K562 (cell line): ENCODE results near the gene FBXO36. TPM values are rescaled to one million over a fixed set of nuclear protein-coding genes. Genes with fewer than 3 reads are reported as not detected.
A peak's percentile ranks its signal among the peaks of the same experiment; 100 is the strongest.

ENCODE experiments used
- ARNT ChIP-seq, 2 experiments: fragments of 450-650 bp; IDR thresholded peaks; 2 replicates each; pipeline ENCODE4 v1.6.1; 2016; ENCODE audit warnings: mild to moderate bottlenecking in 1 of 2
- CAMTA2 ChIP-seq: fragments of 250-450 bp; sonication (Bioruptor Pico); conservative IDR thresholded peaks from 2 replicates; pipeline ENCODE4 v1.5.1; 2022
- CBFA2T2 ChIP-seq: fragments of 450-650 bp; conservative IDR thresholded peaks from 2 replicates; pipeline ENCODE4 v1.6.1; 2017; ENCODE audit warnings: mild to moderate bottlenecking
- CEBPB ChIP-seq: fragments of 450-650 bp; IDR thresholded peaks from 2 replicates; pipeline ENCODE4 v1.6.1; 2016; ENCODE audit warnings: missing genetic modification characterization, missing compliant biosample characterization
- HNRNPK ChIP-seq: fragments of 200-400 bp; formaldehyde crosslinking; IDR thresholded peaks from one replicate; pipeline ENCODE4 v1.6.1; 2018; ENCODE audit warnings: mild to moderate bottlenecking, low read depth, low read length; ENCODE audit not compliant: poor library complexity, severe bottlenecking
- MGA ChIP-seq: fragments of 450-650 bp; IDR thresholded peaks from 2 replicates; pipeline ENCODE4 v1.6.1; 2016; ENCODE audit warnings: mild to moderate bottlenecking, moderate library complexity
- MYNN ChIP-seq, 2 experiments: sonication (generic); formaldehyde crosslinking in 1 of 2; IDR thresholded peaks; 2 replicates each; pipeline versions ENCODE4 v1.5.0 to v1.6.1; 2016 to 2020; ENCODE audit warnings: antibody characterized with exemption in 1 of 2, missing genetic modification reagents in 1 of 2
- NCOR1 ChIP-seq: fragments of 450-650 bp; IDR thresholded peaks from 2 replicates; pipeline ENCODE4 v1.6.1; 2016; ENCODE audit warnings: mild to moderate bottlenecking, moderate library complexity
- PCBP1 ChIP-seq: fragments of 200-400 bp; formaldehyde crosslinking; IDR thresholded peaks from 2 replicates; pipeline ENCODE4 v1.6.1; 2018; ENCODE audit warnings: mild to moderate bottlenecking, low read depth, low read length; ENCODE audit not compliant: poor library complexity, severe bottlenecking
- POU5F1 ChIP-seq: fragments of 150-350 bp; IDR thresholded peaks from 2 replicates; pipeline ENCODE4 v1.6.1; 2014; ENCODE audit warnings: borderline replicate concordance, low read length, low read depth, mild to moderate bottlenecking; ENCODE audit not compliant: partially characterized antibody
- PREB ChIP-seq: sonication (generic); formaldehyde crosslinking; IDR thresholded peaks from 2 replicates; pipeline ENCODE4 v1.8.1; 2023; ENCODE audit warnings: mild to moderate bottlenecking, missing genetic modification reagents
- RB1 ChIP-seq: fragments of 450-650 bp; IDR thresholded peaks from 2 replicates; pipeline ENCODE4 v1.6.1; 2017; ENCODE audit warnings: low read depth, mild to moderate bottlenecking
- TRIM24 ChIP-seq, 2 experiments: fragments of 450-650 bp; IDR thresholded peaks; 2 replicates each; pipeline ENCODE4 v1.6.1; 2016
- XRCC3 ChIP-seq: fragments of 450-650 bp; IDR thresholded peaks from 2 replicates; pipeline ENCODE4 v1.6.1; 2017; ENCODE audit warnings: mild to moderate bottlenecking, moderate library complexity
- ZNF41 ChIP-seq: fragments of 250-450 bp; sonication (Bioruptor Pico); conservative IDR thresholded peaks from 2 replicates; pipeline ENCODE4 v1.4.0; 2020; ENCODE audit warnings: mild to moderate bottlenecking
- polyA plus RNA-seq, 8 experiments: library from polyadenylated mRNA; depleted of rRNA in 4 of 8; stranded (reverse) in 5 of 8; unstranded in 3 of 8; fragments of >200 nt; fragmentation: Nextera tagmentation in 2 of 8; fragmentation: Illumina TruSeq in 1 of 8; extraction: Ambion mirVana in 2 of 8; extraction: Trizol in 1 of 8; gene quantifications; 2 replicates each; pipeline versions ENCODE4 v1.2.1 to v1.2.3, GENCODE V29; 2011 to 2014; ENCODE audit warnings: inconsistent platforms in 1 of 8, missing spikeins in 1 of 8
- total RNA-seq, 7 experiments: library from RNA; depleted of rRNA in 6 of 7; stranded (reverse); fragments of >200 nt in 6 of 7; fragmentation: Illumina TruSeq in 2 of 7; extraction: Trizol in 2 of 7; gene quantifications; 2 replicates each; pipeline versions ENCODE4 v1.2.1 to v1.2.3, GENCODE V29; 2011 to 2021; ENCODE audit warnings: low replicate concordance in 1 of 7

Gene FBXO36
- total and polyA plus RNA-seq, 9 of the 15 experiments (the other 6 are each of a cell fraction or from before 2014, with no cell fraction given) = 0.40 to 0.91 (median 0.58) TPM

GRCh38 chr2:230012267-230012884 is 90.1 kb downstream of the FBXO36 start (continued):
- TF ChIP-seq CAMTA2 (CRISPR knock-in tag) = no peak
- TF ChIP-seq MYNN (IDR thresholded peaks at IDR 0.05) = no peak
- TF ChIP-seq MYNN (CRISPR knock-in tag; IDR thresholded peaks at IDR 0.05) = no peak
- no peak for TF ChIP-seq RB1
- no peak for TF ChIP-seq HNRNPK
- no peak for TF ChIP-seq ARNT (IDR thresholded peaks at IDR 0.05)
- no peak for TF ChIP-seq ZNF41
- TF ChIP-seq POU5F1 = no peak
- TF ChIP-seq NCOR1 = peak; percentile 59
- TF ChIP-seq MGA = peak; percentile 74
- TF ChIP-seq CBFA2T2 = peak; percentile 69
- TF ChIP-seq PCBP1 = no peak
- TF ChIP-seq XRCC3 = no peak
- peak; percentile 32; the same call in 1 of the 2 replicates for TF ChIP-seq CEBPB
- TF ChIP-seq PREB = no peak
- TF ChIP-seq TRIM24 (IDR thresholded peaks at IDR 0.05) = peak in 1 of 2 experiments; percentile 41; a peak in 1 of 4 replicates
